HEK293 (cell line): ENCODE results near the gene ILF3.

Experiments
- CTCF ChIA-PET: fragments of 350-600 bp; formaldehyde crosslinking; extraction: SDS; loops from one replicate; lab custom pipeline; 2021; ENCODE audit warnings: antibody characterized with exemption; lab: Yijun Ruan, JAX
- POLR2A ChIA-PET: fragments of 300-600 bp; formaldehyde crosslinking; extraction: SDS; loops from one replicate; lab custom pipeline; 2020; ENCODE audit warnings: antibody characterized with exemption, inconsistent platforms; lab: Yijun Ruan, JAX
- H3K27ac ChIP-seq: fragments of 200-500 bp; sonication (Bioruptor generic); 2 replicates; pipeline ENCODE4 v1.5.1; 2014; ENCODE audit warnings: low read depth, low read length, control low read depth, inconsistent platforms; ENCODE audit errors: extremely low read depth
- H3K36me3 ChIP-seq, 2 experiments: fragments of 200-500 bp in 1 of 2; sonication (Bioruptor generic) in 1 of 2; 1 replicate in 1 of 2; 2 replicates in 1 of 2; pipeline ENCODE4 v1.5.1; 2014 to 2017; ENCODE audit warnings: inconsistent platforms in 2 of 2, low read length in 2 of 2; ENCODE audit not compliant: control insufficient read depth in 2 of 2, insufficient read depth in 1 of 2
- H3K4me1 ChIP-seq: fragments of 200-500 bp; sonication (Bioruptor generic); 2 replicates; pipeline ENCODE4 v1.5.1; 2014; ENCODE audit warnings: mild to moderate bottlenecking, low read length, inconsistent platforms; ENCODE audit not compliant: control insufficient read depth, insufficient read depth
- H3K4me3 ChIP-seq: 2 replicates; pipeline ENCODE4 v1.5.1; 2011; ENCODE audit warnings: low read depth, mild to moderate bottlenecking, control low read depth, low read length, moderate library complexity
- H3K9me3 ChIP-seq: fragments of 200-500 bp; sonication (Bioruptor generic); 2 replicates; pipeline ENCODE4 v1.5.1; 2014; ENCODE audit warnings: low read depth, low read length, inconsistent platforms; ENCODE audit not compliant: control insufficient read depth, insufficient read depth
- BCL6B ChIP-seq: fragments of 450-650 bp; formaldehyde crosslinking; IDR thresholded peaks from 2 replicates; pipeline ENCODE4 v1.5.1; 2017; ENCODE audit warnings: missing biosample characterization, missing genetic modification characterization
- GFI1B ChIP-seq: fragments of 450-650 bp; formaldehyde crosslinking; IDR thresholded peaks from 2 replicates; pipeline ENCODE4 v1.5.1; 2016; ENCODE audit warnings: missing biosample characterization, missing genetic modification characterization
- GLIS1 ChIP-seq: fragments of 450-650 bp; formaldehyde crosslinking; IDR thresholded peaks from 2 replicates; pipeline ENCODE4 v1.5.1; 2016; ENCODE audit warnings: missing biosample characterization, missing genetic modification characterization
- KLF1 ChIP-seq: fragments of 450-650 bp; formaldehyde crosslinking; IDR thresholded peaks from 2 replicates; pipeline ENCODE4 v1.5.1; 2016; ENCODE audit warnings: missing biosample characterization, missing genetic modification characterization
- KLF8 ChIP-seq: fragments of 450-650 bp; formaldehyde crosslinking; IDR thresholded peaks from 2 replicates; pipeline ENCODE4 v1.5.1; 2016; ENCODE audit warnings: missing biosample characterization, missing genetic modification characterization
- MYNN ChIP-seq: fragments of 450-650 bp; formaldehyde crosslinking; IDR thresholded peaks from 2 replicates; pipeline ENCODE4 v1.5.1; 2016; ENCODE audit warnings: missing biosample characterization, missing genetic modification characterization, borderline replicate concordance
- OVOL3 ChIP-seq: fragments of 450-650 bp; formaldehyde crosslinking; IDR thresholded peaks from 2 replicates; pipeline ENCODE4 v1.5.1; 2016; ENCODE audit warnings: missing biosample characterization, missing genetic modification characterization
- RBAK ChIP-seq: fragments of 450-650 bp; formaldehyde crosslinking; IDR thresholded peaks from 2 replicates; pipeline ENCODE4 v1.5.1; 2016; ENCODE audit warnings: missing biosample characterization, missing genetic modification characterization
- REST ChIP-seq: fragments of 450-650 bp; formaldehyde crosslinking; IDR thresholded peaks from 2 replicates; pipeline ENCODE4 v1.5.1; 2016; ENCODE audit warnings: missing biosample characterization, missing genetic modification characterization
- SCRT1 ChIP-seq: fragments of 450-650 bp; formaldehyde crosslinking; IDR thresholded peaks from 2 replicates; pipeline ENCODE4 v1.5.1; 2016; ENCODE audit warnings: missing biosample characterization, missing genetic modification characterization, borderline replicate concordance
- SETDB1 ChIP-seq: IDR thresholded peaks from one replicate; pipeline ENCODE4 v1.6.1; 2017; ENCODE audit warnings: mild to moderate bottlenecking, low read length, moderate library complexity, mixed read lengths; ENCODE audit not compliant: insufficient read length
- SP7 ChIP-seq: fragments of 450-650 bp; formaldehyde crosslinking; IDR thresholded peaks from 2 replicates; pipeline ENCODE4 v1.5.1; 2016; ENCODE audit warnings: missing biosample characterization, missing genetic modification characterization
- WT1 ChIP-seq: fragments of 450-650 bp; formaldehyde crosslinking; IDR thresholded peaks from 2 replicates; pipeline ENCODE4 v1.5.1; 2016; ENCODE audit warnings: missing biosample characterization, missing genetic modification characterization
- ZBTB21 ChIP-seq: fragments of 450-650 bp; formaldehyde crosslinking; IDR thresholded peaks from 2 replicates; pipeline ENCODE4 v1.5.1; 2017; ENCODE audit warnings: missing biosample characterization, missing genetic modification characterization
- ZBTB44 ChIP-seq: fragments of 450-650 bp; IDR thresholded peaks from 2 replicates; pipeline ENCODE4 v1.5.1; 2018; ENCODE audit warnings: missing biosample characterization, mild to moderate bottlenecking, missing genetic modification characterization
- ZFHX2 ChIP-seq: fragments of 450-650 bp; formaldehyde crosslinking; conservative IDR thresholded peaks from 2 replicates; pipeline ENCODE4 v1.5.1; 2016; ENCODE audit warnings: missing biosample characterization, missing genetic modification characterization
- ZIC2 ChIP-seq: fragments of 450-650 bp; formaldehyde crosslinking; IDR thresholded peaks from 2 replicates; pipeline ENCODE4 v1.5.1; 2016; ENCODE audit warnings: missing biosample characterization, missing genetic modification characterization
- ZNF211 ChIP-seq: fragments of 450-650 bp; formaldehyde crosslinking; IDR thresholded peaks from 2 replicates; pipeline ENCODE4 v1.5.1; 2016; ENCODE audit warnings: low read depth, missing biosample characterization, missing genetic modification characterization
- ZNF223 ChIP-seq: fragments of 450-650 bp; formaldehyde crosslinking; IDR thresholded peaks from 2 replicates; pipeline ENCODE4 v1.5.1; 2016; ENCODE audit warnings: missing biosample characterization, missing genetic modification characterization
- ZNF341 ChIP-seq: fragments of 450-650 bp; formaldehyde crosslinking; IDR thresholded peaks from 2 replicates; pipeline ENCODE4; 2016; ENCODE audit warnings: low read depth, missing biosample characterization, missing genetic modification characterization
- ZNF391 ChIP-seq: fragments of 450-650 bp; formaldehyde crosslinking; IDR thresholded peaks from 2 replicates; pipeline ENCODE4 v1.5.1; 2016; ENCODE audit warnings: low read depth, missing biosample characterization, missing genetic modification characterization, borderline replicate concordance
- ZNF544 ChIP-seq: fragments of 450-650 bp; formaldehyde crosslinking; IDR thresholded peaks from 2 replicates; pipeline ENCODE4 v1.5.0; 2017; ENCODE audit warnings: missing biosample characterization, missing genetic modification characterization
- ZNF558 ChIP-seq: fragments of 450-650 bp; formaldehyde crosslinking; IDR thresholded peaks from 2 replicates; pipeline ENCODE4 v1.5.1; 2016; ENCODE audit warnings: missing biosample characterization, missing genetic modification characterization
- ZNF571 ChIP-seq: fragments of 450-650 bp; formaldehyde crosslinking; IDR thresholded peaks from 2 replicates; pipeline ENCODE4 v1.5.0; 2017; ENCODE audit warnings: missing biosample characterization, missing genetic modification characterization
- ZNF629 ChIP-seq: fragments of 450-650 bp; formaldehyde crosslinking; IDR thresholded peaks from 2 replicates; pipeline ENCODE4 v1.5.1; 2017; ENCODE audit warnings: missing biosample characterization, missing genetic modification characterization
- ZNF677 ChIP-seq: fragments of 450-650 bp; IDR thresholded peaks from 2 replicates; pipeline ENCODE4 v1.5.0; 2018; ENCODE audit warnings: missing biosample characterization, mild to moderate bottlenecking, missing genetic modification characterization, moderate library complexity
- ZNF791 ChIP-seq: fragments of 450-650 bp; formaldehyde crosslinking; IDR thresholded peaks from 2 replicates; pipeline ENCODE4 v1.5.1; 2016; ENCODE audit warnings: missing biosample characterization, missing genetic modification characterization
- ZNF792 ChIP-seq: fragments of 450-650 bp; formaldehyde crosslinking; IDR thresholded peaks from 2 replicates; pipeline ENCODE4 v1.5.1; 2016; ENCODE audit warnings: missing biosample characterization, missing genetic modification characterization
- ZSCAN23 ChIP-seq: fragments of 450-650 bp; formaldehyde crosslinking; IDR thresholded peaks from 2 replicates; pipeline ENCODE4 v1.5.1; 2016; ENCODE audit warnings: missing biosample characterization, missing genetic modification characterization

The ILF3 gene

GRCh38 chr19:10727685-10728201 lies 73.6 kb downstream of the ILF3 start:
- Histone ChIP-seq H3K36me3 (peaks cover 0 to 6% of the 10 kb centered on the region in 2 experiments; a peak in 2 of 3 replicates), H3K4me1 (no peaks in the 10 kb centered on the region)
- CTCF ChIA-PET = interaction anchor here (1.0 to 1.5 kb wide), 2 partner anchors 10 to 136 kb away, joined by 4 to 7 read pairs; partner anchors contain the start of gene DNM2
- POLR2A ChIA-PET = interaction anchor here (0.6 kb wide), 1 partner anchor 200 kb away, joined by 4 read pairs; no protein-coding TSS in a partner anchor
- peak; percentile 98 for TF ChIP-seq SP7 (tag by site-specific recombination)
- TF ChIP-seq SETDB1 = no peak
- TF ChIP-seq KLF1 (tag by site-specific recombination) = no peak
- TF ChIP-seq ZNF792 (tag by site-specific recombination) = no peak
- TF ChIP-seq ZFHX2 = no peak
- TF ChIP-seq, all 188 proteins: peak for 1
- Histone ChIP-seq H3K27ac (no peak overlapping the region), H3K9me3 (no peaks in the 10 kb centered on the region), H3K4me3 (no peak overlapping the region)

- POLR2A ChIA-PET = interaction anchor here (0.6 kb wide), 1 partner anchor 105 kb away, joined by 5 read pairs; no protein-coding TSS in a partner anchor
- CTCF ChIA-PET = interaction anchor here (1.1 kb wide), 1 partner anchor 12 kb away, joined by 3 read pairs; the partner anchor contains the start of gene DNM2
- H3K4me1 ChIP-seq = no peaks in the 10 kb centered on the region
Measured at GRCh38 chr19:10729411-10729810, 75.3 kb downstream of the ILF3 start.

More at GRCh38 chr19:10729411-10729810, 75.3 kb downstream of the ILF3 start:
- H3K27ac ChIP-seq = no peak overlapping the region
- H3K36me3 ChIP-seq = peaks cover 0 to 6% of the 10 kb centered on the region in 2 experiments; a peak in 2 of 3 replicates
- H3K4me3 ChIP-seq = no peak overlapping the region
- H3K9me3 ChIP-seq = no peaks in the 10 kb centered on the region
- 0 out of 2 replicates have a peak, but pooled peaks have one; percentile 17 for TF ChIP-seq ZNF341
- TF ChIP-seq BCL6B (tag by site-specific recombination) = no peak
- TF ChIP-seq ZIC2 (tag by site-specific recombination) = peak; percentile 47
- no peak for TF ChIP-seq SCRT1 (tag by site-specific recombination)
- no peak for TF ChIP-seq ZBTB44 (tag by site-specific recombination)
- no peak for TF ChIP-seq ZNF629 (tag by site-specific recombination)
- TF ChIP-seq ZNF544 (tag by site-specific recombination) = no peak
- TF ChIP-seq GLIS1 (tag by site-specific recombination) = peak; percentile 10; the same call in 1 of the 2 replicates
- TF ChIP-seq MYNN (tag by site-specific recombination) = no peak
- no peak for TF ChIP-seq GFI1B (tag by site-specific recombination)
- no peak for TF ChIP-seq ZNF791 (tag by site-specific recombination)
- no peak for TF ChIP-seq KLF8
- no peak for TF ChIP-seq ZSCAN23
- TF ChIP-seq ZNF558 (tag by site-specific recombination) = peak; percentile 71; the same call in 1 of the 2 replicates
- no peak for TF ChIP-seq ZNF391 (tag by site-specific recombination)
- no peak for TF ChIP-seq ZNF571 (tag by site-specific recombination)
- TF ChIP-seq ZBTB21 (tag by site-specific recombination) = no peak
- TF ChIP-seq OVOL3 = no peak
- no peak for TF ChIP-seq WT1 (tag by site-specific recombination)
- no peak for TF ChIP-seq ZNF211
- no peak for TF ChIP-seq REST (tag by site-specific recombination)
- no peak for TF ChIP-seq ZNF677 (tag by site-specific recombination)
- no peak for TF ChIP-seq ZNF792 (tag by site-specific recombination)
- no peak for TF ChIP-seq ZNF223 (tag by site-specific recombination)
- TF ChIP-seq RBAK (tag by site-specific recombination) = no peak
- TF ChIP-seq, all 188 proteins: peak for 4
